ENCODE results near the gene WWOX.

The WWOX gene

GRCh38 chr16:79188115-79188738 is 1088.8 kb downstream of the WWOX start:
- H3K4me3 ChIP-seq, result no peak overlapping the region
- no peak for DNase-seq (ENCODE audit: low spot score)
- H3K27ac ChIP-seq, result no peak overlapping the region
- no peak for TF ChIP-seq CTCF (IDR thresholded peaks at IDR 0.05)

DNA sequence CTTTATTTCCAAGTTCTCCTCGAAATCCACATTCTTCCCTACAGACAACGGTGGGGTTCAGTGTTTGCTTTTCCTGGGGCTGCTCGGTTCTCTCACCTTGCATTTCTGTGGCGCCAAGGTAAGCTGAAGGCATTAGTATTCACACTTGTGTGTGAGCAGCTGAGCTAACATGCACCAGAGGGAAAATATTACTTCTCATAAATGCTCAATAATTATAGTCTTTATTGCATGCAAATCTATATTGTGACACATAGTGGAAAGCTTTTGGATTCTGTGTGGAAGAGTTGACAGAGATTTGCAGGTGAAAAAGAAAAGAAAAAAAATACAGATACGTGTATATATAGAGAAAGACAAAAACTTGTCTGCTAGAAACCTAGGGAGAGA is 1089.3 kb downstream of the WWOX start:
- DNase-seq (ENCODE audit: low spot score), result no peak
- H3K27ac ChIP-seq, result no peak overlapping the region
- H3K4me3 ChIP-seq, result no peak overlapping the region
- no peak for TF ChIP-seq CTCF (IDR thresholded peaks at IDR 0.05)

DNA sequence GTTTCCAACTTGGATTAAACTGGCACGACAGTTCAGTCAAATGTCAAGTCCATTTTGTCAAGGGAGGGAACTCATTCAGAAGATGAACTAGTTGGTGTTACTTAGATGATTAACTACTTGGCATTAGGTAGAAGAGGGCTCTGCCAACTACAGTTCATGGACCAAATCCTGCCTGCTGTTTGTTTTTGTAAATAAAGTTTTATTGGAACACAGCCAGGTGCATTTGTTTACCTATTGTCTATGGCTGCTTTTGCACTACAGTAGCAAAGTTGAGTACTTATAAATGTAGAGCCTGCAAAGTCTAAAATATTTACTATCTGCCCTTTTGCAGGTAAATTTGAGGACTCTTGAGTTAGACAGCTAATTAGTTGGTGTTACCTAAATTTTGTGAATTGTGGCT is 1091.1 kb downstream of the WWOX start:
- DNase-seq (ENCODE audit: low spot score), result no peak
- no peak for TF ChIP-seq CTCF (IDR thresholded peaks at IDR 0.05)
- no peak overlapping the region for H3K4me3 ChIP-seq
- H3K27ac ChIP-seq, result no peak overlapping the region

DNA sequence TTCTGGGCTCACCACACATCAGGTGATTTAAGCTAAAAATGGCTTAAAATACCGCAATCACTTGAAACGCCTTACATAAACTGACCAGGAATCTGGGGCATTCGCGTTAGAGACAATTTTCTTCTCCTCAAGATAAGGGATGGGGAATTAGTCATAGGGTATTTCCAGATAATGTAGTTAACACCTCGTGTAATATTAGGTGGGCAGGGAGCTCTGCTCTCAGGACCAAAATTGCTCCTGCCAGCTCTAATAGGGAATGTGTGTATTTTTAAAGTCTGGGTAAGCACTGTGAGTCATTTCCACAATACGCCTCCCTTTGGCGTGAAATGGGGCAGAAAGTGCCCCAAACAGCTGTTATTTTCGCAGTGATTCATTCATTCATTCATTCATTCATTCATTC is 1092.5 kb downstream of the WWOX start:
- DNase-seq (ENCODE audit: low spot score), result no peak
- Histone ChIP-seq H3K27ac (no peak overlapping the region), H3K4me3 (no peak overlapping the region)
- no peak for TF ChIP-seq CTCF (IDR thresholded peaks at IDR 0.05)

GRCh38 chr16:79192904-79193303 is 1093.5 kb downstream of the WWOX start:
- Histone ChIP-seq H3K4me3 (no peak overlapping the region), H3K27ac (no peak overlapping the region)
- DNase-seq (ENCODE audit: low spot score), result no peak
- no peak for TF ChIP-seq CTCF (IDR thresholded peaks at IDR 0.05)

GRCh38 chr16:79194291-79194690 is 1094.8 kb downstream of the WWOX start:
- TF ChIP-seq CTCF (IDR thresholded peaks at IDR 0.05), result no peak
- no peak overlapping the region for H3K27ac ChIP-seq
- no peak for DNase-seq (ENCODE audit: low spot score)
- no peak overlapping the region for H3K4me3 ChIP-seq

GRCh38 chr16:79195938-79196337 is 1096.5 kb downstream of the WWOX start:
- H3K4me3 ChIP-seq, result no peak overlapping the region
- TF ChIP-seq CTCF (IDR thresholded peaks at IDR 0.05), result no peak
- no peak for DNase-seq (ENCODE audit: low spot score)
- H3K27ac ChIP-seq, result no peak overlapping the region

Data from coronary artery (tissue), 2 donors.